SK-N-DZ (cell line): ENCODE measurements around the gene CLCN7. TPM values are rescaled to one million over a fixed set of nuclear protein-coding genes. Genes with fewer than 3 reads are reported as not detected.
A peak's percentile ranks its signal among the peaks of the same experiment; 100 is the strongest.

ENCODE experiments used
- DNase-seq: peaks from one replicate; pipeline ENCODE4 v3.0.0-alpha.2; 2015; ENCODE audit warnings: low spot score
- polyA plus RNA-seq, 2 experiments: library from polyadenylated mRNA; depleted of rRNA; stranded (reverse); fragments of >200 nt; gene quantifications; 2 replicates each; pipeline ENCODE4 v1.2.3, GENCODE V29; 2014

CLCN7 gene
- polyA plus RNA-seq (2014; cell fraction: cytosol; rRNA removed) = 47.2 and 67.5 TPM in 2 replicates
- polyA plus RNA-seq (2014; cell fraction: nucleus; rRNA removed) = 328 and 374 TPM in 2 replicates

- peak; percentile 82 for DNase-seq
Observed at GRCh38 chr16:1474796-1475551, at the start of gene CLCN7. CLCN7 (minus strand) TSS chr16:1475028; CDS start chr16:1474974, 54 bp downstream.

- DNase-seq = no peak
Observed at GRCh38 chr16:1524366-1524765, 49.5 kb upstream of the CLCN7 start.

- no peak for DNase-seq
Observed at GRCh38 chr16:1523581-1524245, 48.9 kb upstream of the CLCN7 start.

GRCh38 chr16:1520461-1520860 is 45.6 kb upstream of the CLCN7 start:
- DNase-seq = no peak

GRCh38 chr16:1519831-1520230 is 45.0 kb upstream of the CLCN7 start:
- DNase-seq = no peak

GRCh38 chr16:1518626-1519135 is 43.9 kb upstream of the CLCN7 start:
- DNase-seq = no peak

GRCh38 chr16:1514507-1514906 is 39.7 kb upstream of the CLCN7 start:
- no peak for DNase-seq

- DNase-seq = no peak
Observed at GRCh38 chr16:1512774-1513173, 37.9 kb upstream of the CLCN7 start.

- no peak for DNase-seq
Observed at GRCh38 chr16:1511662-1512569, 37.1 kb upstream of the CLCN7 start.

GRCh38 chr16:1510941-1511351 is 36.1 kb upstream of the CLCN7 start:
- no peak for DNase-seq

- DNase-seq = no peak
Observed at GRCh38 chr16:1510272-1510671, 35.4 kb upstream of the CLCN7 start.

- peak; percentile 82 for DNase-seq
Observed at GRCh38 chr16:1509307-1510221, 34.7 kb upstream of the CLCN7 start.

GRCh38 chr16:1508494-1509187 is 33.8 kb upstream of the CLCN7 start:
- DNase-seq = no peak

- no peak for DNase-seq
Observed at GRCh38 chr16:1506494-1507213, 31.8 kb upstream of the CLCN7 start.

- DNase-seq = no peak
Observed at GRCh38 chr16:1505912-1506311, 31.1 kb upstream of the CLCN7 start.

- no peak for DNase-seq
Observed at GRCh38 chr16:1505073-1505844, 30.4 kb upstream of the CLCN7 start.

- DNase-seq = no peak
Observed at GRCh38 chr16:1503110-1503955, 28.5 kb upstream of the CLCN7 start.
